ENCODE results near the gene FTH1. TPM values are rescaled to one million over a fixed set of nuclear protein-coding genes. Genes with fewer than 3 reads are reported as not detected.
A peak's percentile ranks its signal among the peaks of the same experiment; 100 is the strongest.

The FTH1 gene
- total and polyA plus RNA-seq, 11 donors = 1,764 to 5,397 (median 2,454) TPM

DNA sequence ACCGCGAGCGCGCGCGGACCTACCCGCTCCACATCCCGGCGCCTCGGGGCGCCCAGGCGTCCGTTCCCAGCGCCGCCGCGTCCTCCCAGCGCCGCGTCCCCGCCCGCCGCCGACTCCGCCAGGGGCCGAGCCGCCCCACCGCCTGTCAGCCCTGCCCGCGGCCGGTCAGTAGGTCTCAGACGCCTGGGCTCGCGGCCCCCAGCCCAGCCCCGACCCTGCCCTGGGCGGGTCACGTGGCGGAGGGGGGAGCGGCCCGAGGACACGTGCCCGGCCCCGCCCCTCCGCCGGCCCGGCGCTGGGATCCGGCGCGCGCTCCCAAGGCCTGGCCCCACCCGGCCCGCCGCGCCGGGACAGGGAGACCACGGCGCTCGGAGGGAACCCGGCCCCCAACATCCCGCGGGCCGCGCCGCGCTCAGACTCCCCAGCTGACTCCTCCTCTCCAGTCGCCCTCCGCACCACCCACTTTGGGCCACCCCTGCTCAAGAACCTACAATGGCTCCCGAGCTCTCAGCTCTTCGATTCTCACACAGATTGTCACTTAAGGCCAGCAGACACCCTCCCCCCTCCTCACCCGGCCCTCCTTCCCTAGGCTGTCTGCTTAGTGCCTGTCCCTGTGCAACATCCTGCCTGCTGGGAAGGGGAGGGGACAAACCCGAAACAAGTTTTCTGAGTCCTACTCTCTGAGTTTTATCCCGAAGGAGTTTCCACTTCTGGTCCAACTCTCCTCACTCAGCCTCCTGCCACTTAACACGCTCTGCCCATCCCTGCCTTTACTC lies 49.9 kb downstream of the FTH1 start, which contains the start of gene RAB3IL1:
TSS of gene RAB3IL1 (minus strand) at position 233 of the 776 bp plus-strand sequence. CDS start at position 34, 199 bp downstream.
- Histone ChIP-seq H3K27ac (peak within 1 kb of the TSS; percentile 26 to 92 (median 78)), H3K27me3 (peaks cover 0 to 5% (median 0%) of the 10 kb centered on the region in 9 donors), H3K9me3 (no peaks in the 10 kb centered on the region), H3K4me3 (peak within 1 kb of the TSS; percentile 37 to 85 (median 68)), H3K4me1 (peaks cover 0 to 68% (median 27%) of the 10 kb centered on the region in 12 donors), H3K36me3 (no peaks in the 10 kb centered on the region)
- WGBS, 4 donors = 2 to 4% (median 3%) methylated on average over 39 to 74 of the region's 74 CpGs
- DNase-seq = peak; percentile 78 to 88 (median 79)
- ATAC-seq = peak; percentile 26 to 88 (median 82)
- intact Hi-C loops (cut with DNase I) = no loop called here
- TF ChIP-seq, protein P1, sequence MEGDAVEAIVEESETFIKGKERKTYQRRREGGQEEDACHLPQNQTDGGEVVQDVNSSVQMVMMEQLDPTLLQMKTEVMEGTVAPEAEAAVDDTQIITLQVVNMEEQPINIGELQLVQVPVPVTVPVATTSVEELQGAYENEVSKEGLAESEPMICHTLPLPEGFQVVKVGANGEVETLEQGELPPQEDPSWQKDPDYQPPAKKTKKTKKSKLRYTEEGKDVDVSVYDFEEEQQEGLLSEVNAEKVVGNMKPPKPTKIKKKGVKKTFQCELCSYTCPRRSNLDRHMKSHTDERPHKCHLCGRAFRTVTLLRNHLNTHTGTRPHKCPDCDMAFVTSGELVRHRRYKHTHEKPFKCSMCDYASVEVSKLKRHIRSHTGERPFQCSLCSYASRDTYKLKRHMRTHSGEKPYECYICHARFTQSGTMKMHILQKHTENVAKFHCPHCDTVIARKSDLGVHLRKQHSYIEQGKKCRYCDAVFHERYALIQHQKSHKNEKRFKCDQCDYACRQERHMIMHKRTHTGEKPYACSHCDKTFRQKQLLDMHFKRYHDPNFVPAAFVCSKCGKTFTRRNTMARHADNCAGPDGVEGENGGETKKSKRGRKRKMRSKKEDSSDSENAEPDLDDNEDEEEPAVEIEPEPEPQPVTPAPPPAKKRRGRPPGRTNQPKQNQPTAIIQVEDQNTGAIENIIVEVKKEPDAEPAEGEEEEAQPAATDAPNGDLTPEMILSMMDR (IDR thresholded peaks at IDR 0.05) = no peak
- TF ChIP-seq POLR2A (IDR thresholded peaks at IDR 0.05) = peak in 1 of 2 donors; percentile 48

DNA sequence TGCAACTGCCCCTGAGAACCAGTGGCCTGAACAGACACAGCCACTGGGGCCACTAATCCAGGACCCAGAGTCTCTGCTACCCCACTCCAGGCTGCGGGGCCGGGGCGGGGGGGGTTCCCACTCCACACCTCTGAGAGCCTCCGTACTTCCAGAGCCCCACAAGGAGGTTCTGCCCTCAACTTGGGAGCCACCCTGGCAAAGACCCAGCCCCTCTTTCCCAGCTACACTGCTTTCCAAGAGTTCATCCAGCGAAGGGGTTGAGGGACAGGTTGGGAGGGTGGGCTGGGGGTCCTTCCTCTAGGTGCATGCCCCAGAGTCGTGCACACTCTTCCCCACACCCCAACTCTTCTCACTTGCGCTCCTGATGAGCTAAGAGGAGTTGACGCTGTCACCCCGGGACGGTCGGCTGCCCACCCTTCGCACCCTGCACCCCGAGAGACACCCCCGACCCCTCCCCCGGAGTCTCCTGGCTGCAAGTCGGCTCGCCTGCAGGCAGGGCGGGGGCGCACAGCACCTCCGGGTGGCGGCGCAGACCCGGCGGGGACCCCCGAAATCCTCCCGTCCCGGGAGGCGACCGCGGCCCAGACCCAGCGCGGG lies 50.6 kb downstream of the FTH1 start:
- Histone ChIP-seq H3K27ac (peak overlapping the region; percentile 26 to 92 (median 78)), H3K4me3 (peak overlapping the region; percentile 37 to 85 (median 68)), H3K4me1 (peaks cover 0 to 68% (median 27%) of the 10 kb centered on the region in 12 donors), H3K9me3 (no peaks in the 10 kb centered on the region), H3K36me3 (no peaks in the 10 kb centered on the region), H3K27me3 (peaks cover 0 to 5% (median 0%) of the 10 kb centered on the region in 9 donors)
- DNase-seq = peak in 1 of 5 donors; percentile 30
- TF ChIP-seq, protein P1 (IDR thresholded peaks at IDR 0.05) = no peak
- no peak for TF ChIP-seq POLR2A (IDR thresholded peaks at IDR 0.05)
- WGBS, 4 donors = 6 to 16% (median 7%) methylated on average over 20 to 32 of the region's 32 CpGs
- intact Hi-C loops (cut with DNase I) = no loop called here
- ATAC-seq = no peak

DNA sequence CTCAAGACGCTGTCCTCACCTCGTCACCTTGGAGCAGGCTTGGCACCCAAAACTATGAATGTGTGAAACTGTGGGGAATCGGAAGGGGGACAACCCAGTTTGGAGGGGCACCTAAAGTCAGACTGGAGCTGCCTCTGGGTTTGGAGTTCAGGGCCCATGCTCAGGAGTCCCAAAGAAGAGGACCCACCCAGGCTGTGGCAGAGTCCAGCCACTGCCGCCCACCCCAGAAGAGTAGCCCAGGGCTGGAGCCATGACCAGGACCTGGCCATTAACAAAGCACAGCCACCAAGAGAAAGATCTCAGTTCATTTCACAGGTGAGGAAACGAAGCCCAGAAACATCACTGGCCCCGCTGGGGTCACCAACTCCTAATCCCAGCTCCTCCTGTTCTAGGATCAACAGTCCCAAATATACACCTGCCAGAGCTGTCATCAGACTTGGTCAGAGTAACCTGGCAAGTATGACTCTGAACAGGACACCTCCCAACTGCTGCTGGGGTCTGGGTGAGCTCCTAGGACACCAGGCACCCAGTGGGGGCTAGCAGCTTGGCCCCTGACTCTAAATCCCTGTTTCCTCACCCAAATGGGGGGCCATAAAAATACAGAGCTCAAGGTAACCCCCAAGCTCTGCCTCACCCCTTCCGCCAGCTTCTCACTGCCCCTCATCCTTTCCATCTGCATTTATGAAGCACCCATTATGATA lies 52.8 kb downstream of the FTH1 start:
- intact Hi-C loops (cut with DNase I) = no loop called here
- Histone ChIP-seq H3K36me3 (no peaks in the 10 kb centered on the region), H3K27ac (peak overlapping the region in 2 of 12 donors; percentile 13 to 23), H3K4me3 (peak overlapping the region in 3 of 12 donors; percentile 72 to 85 (median 81)), H3K4me1 (peaks cover 0 to 78% (median 39%) of the 10 kb centered on the region in 12 donors), H3K9me3 (no peaks in the 10 kb centered on the region), H3K27me3 (peaks cover 0 to 5% (median 0%) of the 10 kb centered on the region in 9 donors)
- DNase-seq (no peak), ATAC-seq (no peak)
- WGBS, 4 donors = 90 to 95% (median 91%) methylated on average over 6 to 7 of the region's 7 CpGs
- TF ChIP-seq POLR2A (IDR thresholded peaks at IDR 0.05) = no peak
- TF ChIP-seq, protein P1 (IDR thresholded peaks at IDR 0.05) = no peak

Other genes with a start within 250 kb of the FTH1 start
- gene MYRF, start 215.0 kb downstream of the FTH1 start, total RNA-seq = 10 to 100 TPM in 1 of 9 donors, under 1 TPM in 6, not detected in 2; 0.20 to 41.2 (median 0.32) TPM
- under 1 TPM; 0.11 to 0.18 TPM for gene MYRF, start 215.0 kb downstream of the FTH1 start, polyA plus RNA-seq
- 100 to 1,000 TPM in 7 of 9 donors, 10 to 100 TPM in 2; 48.0 to 129 (median 103) TPM for gene TMEM258, start 175.0 kb downstream of the FTH1 start, total RNA-seq
- 100 to 1,000 TPM; 119 to 139 TPM for gene TMEM258, start 175.0 kb downstream of the FTH1 start, polyA plus RNA-seq
- gene FEN1, start 174.7 kb downstream of the FTH1 start, total RNA-seq = 10 to 100 TPM in 1 of 9 donors, 1 to 10 TPM in 8; 3.9 to 13.7 (median 6.8) TPM
- 10 to 100 TPM in 1 of 2 donors, 1 to 10 TPM in 1; 2.6 to 11.9 TPM for gene FEN1, start 174.7 kb downstream of the FTH1 start, polyA plus RNA-seq
- gene FADS1, start 150.6 kb downstream of the FTH1 start, total RNA-seq = 10 to 100 TPM; 16.9 to 37.6 (median 23.6) TPM
- 10 to 100 TPM; 14.3 to 72.6 TPM for gene FADS1, start 150.6 kb downstream of the FTH1 start, polyA plus RNA-seq
- gene FADS2, start 139.3 kb downstream of the FTH1 start, total RNA-seq = 10 to 100 TPM in 8 of 9 donors, 1 to 10 TPM in 1; 2.6 to 38.2 (median 19.2) TPM
- gene FADS2, start 139.3 kb downstream of the FTH1 start, polyA plus RNA-seq = 10 to 100 TPM; 13.8 to 43.6 TPM
- 100 to 1,000 TPM in 3 of 9 donors, 10 to 100 TPM in 6; 53.2 to 147 (median 79.6) TPM for gene FADS3, start 76.1 kb downstream of the FTH1 start, total RNA-seq
- 100 to 1,000 TPM in 1 of 2 donors, 10 to 100 TPM in 1; 65.6 to 237 TPM for gene FADS3, start 76.1 kb downstream of the FTH1 start, polyA plus RNA-seq
- 10 to 100 TPM in 3 of 9 donors, 1 to 10 TPM in 6; 4.7 to 22.0 (median 7.7) TPM for gene RAB3IL1, start 50.1 kb downstream of the FTH1 start, total RNA-seq
- 1 to 10 TPM; 6.0 to 7.5 TPM for gene RAB3IL1, start 50.1 kb downstream of the FTH1 start, polyA plus RNA-seq
- 1 to 10 TPM in 4 of 9 donors, under 1 TPM in 5; 0.64 to 4.4 (median 0.94) TPM for gene BEST1, start 17.3 kb downstream of the FTH1 start, total RNA-seq
- gene BEST1, start 17.3 kb downstream of the FTH1 start, polyA plus RNA-seq = 1 to 10 TPM; 2.1 to 2.8 TPM
- gene INCENP, start 156.4 kb upstream of the FTH1 start, total RNA-seq = 10 to 100 TPM; 10.1 to 22.8 (median 13.4) TPM
- gene INCENP, start 156.4 kb upstream of the FTH1 start, polyA plus RNA-seq = 1 to 10 TPM; 2.0 to 7.7 TPM
- not detected for gene SCGB1D1, start 222.6 kb upstream of the FTH1 start, total RNA-seq
- not detected for gene SCGB1D1, start 222.6 kb upstream of the FTH1 start, polyA plus RNA-seq
- gene SCGB2A1, start 241.0 kb upstream of the FTH1 start, total RNA-seq = not detected
- gene SCGB2A1, start 241.0 kb upstream of the FTH1 start, polyA plus RNA-seq = not detected